Fibroblast of skin of left quadriceps (primary cell): Measurements from ENCODE around the gene DCXR.

Experiments used
- DNase-seq, 2 experiments: peaks; one replicate each; pipeline ENCODE4 v3.0.0-alpha.2; 2013; ENCODE audit warnings: low read depth in 2 of 2

The DCXR gene

GRCh38 chr17:82055023-82055964 lies 17.8 kb upstream of the DCXR start:
- no peak for DNase-seq

GRCh38 chr17:82054351-82055022 lies 17.0 kb upstream of the DCXR start:
- no peak for DNase-seq

- no peak for DNase-seq
Measured at GRCh38 chr17:82053556-82054263, 16.2 kb upstream of the DCXR start.

DNA sequence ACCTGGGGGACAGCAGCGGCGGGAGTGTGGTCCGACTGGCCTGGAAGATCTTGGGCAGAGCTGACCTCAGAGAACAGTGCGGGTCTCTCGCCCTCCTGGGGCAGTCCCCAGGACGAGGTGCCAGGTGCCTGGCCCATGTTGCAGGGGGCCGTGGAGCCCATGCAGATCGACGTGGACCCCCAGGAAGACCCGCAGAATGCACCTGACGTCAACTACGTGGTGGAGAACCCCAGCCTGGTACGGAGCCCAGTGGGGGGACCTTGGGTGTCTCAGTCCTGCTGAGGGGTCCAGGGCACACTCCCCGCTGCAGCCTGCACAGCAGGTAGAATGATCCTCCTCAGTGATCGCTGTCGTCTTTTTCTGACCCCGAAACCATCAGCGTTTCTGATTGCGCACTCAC lies 15.6 kb upstream of the DCXR start:
- DNase-seq, result no peak

DNA sequence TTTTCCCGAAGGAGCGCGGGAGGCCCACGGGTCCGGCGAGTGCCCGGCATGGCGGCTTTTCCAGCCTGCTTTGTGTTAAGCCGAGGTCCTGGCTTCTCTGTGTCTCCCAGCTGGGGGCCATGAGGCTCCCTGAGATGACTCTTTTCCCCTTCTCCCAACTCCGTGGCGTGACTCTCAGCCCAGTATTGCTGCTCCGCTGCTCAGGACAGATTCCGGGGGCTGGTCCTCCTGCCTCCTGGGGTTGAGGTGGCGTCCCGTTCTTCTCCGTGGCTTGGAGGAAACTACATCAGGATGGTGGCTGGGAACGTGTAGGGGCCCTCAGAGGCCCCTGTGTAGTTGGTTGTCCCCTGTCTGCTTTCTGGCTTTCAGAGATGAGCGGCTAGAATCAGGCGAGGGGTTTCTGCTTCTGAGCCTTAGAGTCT lies 15.2 kb upstream of the DCXR start:
- no peak for DNase-seq

GRCh38 chr17:82051776-82052637 lies 14.5 kb upstream of the DCXR start, which contains the start of the genes GPS1 and RFNG:
Gene GPS1 (plus strand): TSS chr17:82051898. CDS start chr17:82051932, 34 bp downstream.
Gene RFNG (minus strand): TSS chr17:82051811. CDS start chr17:82051766, 45 bp downstream.
- no peak for DNase-seq

GRCh38 chr17:82050761-82051641 lies 13.5 kb upstream of the DCXR start:
- DNase-seq, result no peak

- DNase-seq, result no peak
Measured at GRCh38 chr17:82050152-82050760, 12.8 kb upstream of the DCXR start.

DNA sequence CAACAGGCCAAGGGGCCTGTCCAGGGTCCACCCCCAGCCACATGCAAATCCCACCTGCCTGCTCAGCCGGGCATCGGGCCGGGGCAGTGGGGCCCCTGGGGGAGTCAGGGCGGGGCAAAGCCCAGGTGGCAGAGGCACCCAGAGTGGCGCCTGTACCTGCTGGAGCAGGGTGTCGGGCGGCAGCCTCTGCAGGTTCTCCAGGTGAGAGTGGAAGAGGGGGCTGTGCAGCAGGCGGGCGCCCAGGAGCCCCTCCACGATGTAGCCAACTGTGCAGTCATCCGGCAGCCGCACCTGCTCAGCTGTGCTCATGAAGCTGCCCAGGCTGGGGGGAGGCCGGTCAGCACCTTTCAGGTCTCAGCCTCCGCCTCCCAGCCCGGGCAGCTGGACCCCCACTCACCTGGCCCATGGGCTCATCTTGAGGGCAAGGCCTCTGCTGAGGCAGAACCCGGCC lies 12.0 kb upstream of the DCXR start:
- no peak for DNase-seq

GRCh38 chr17:82049106-82049505 lies 11.6 kb upstream of the DCXR start:
- no peak for DNase-seq

DNA sequence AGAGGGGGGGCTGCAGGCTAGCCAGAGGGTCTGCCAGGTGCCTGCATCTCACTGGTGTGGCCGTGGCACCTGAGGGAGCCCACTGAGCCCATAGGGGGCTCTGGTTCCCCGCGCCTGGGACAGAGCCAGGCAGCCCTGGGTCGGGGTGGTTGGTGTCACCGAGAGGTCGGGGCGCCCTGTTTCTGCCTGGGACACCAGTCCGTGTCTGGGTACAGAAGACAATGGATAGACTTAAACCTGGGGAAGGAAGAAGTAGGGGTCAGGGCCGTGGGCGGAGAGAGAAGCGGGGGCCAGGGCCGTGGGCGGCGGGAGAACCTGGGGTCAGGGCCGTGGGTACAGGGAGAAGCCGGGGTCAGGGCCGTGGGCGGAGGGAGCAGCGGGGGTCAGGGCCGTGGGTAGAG lies 11.1 kb upstream of the DCXR start:
- DNase-seq, result no peak

DNA sequence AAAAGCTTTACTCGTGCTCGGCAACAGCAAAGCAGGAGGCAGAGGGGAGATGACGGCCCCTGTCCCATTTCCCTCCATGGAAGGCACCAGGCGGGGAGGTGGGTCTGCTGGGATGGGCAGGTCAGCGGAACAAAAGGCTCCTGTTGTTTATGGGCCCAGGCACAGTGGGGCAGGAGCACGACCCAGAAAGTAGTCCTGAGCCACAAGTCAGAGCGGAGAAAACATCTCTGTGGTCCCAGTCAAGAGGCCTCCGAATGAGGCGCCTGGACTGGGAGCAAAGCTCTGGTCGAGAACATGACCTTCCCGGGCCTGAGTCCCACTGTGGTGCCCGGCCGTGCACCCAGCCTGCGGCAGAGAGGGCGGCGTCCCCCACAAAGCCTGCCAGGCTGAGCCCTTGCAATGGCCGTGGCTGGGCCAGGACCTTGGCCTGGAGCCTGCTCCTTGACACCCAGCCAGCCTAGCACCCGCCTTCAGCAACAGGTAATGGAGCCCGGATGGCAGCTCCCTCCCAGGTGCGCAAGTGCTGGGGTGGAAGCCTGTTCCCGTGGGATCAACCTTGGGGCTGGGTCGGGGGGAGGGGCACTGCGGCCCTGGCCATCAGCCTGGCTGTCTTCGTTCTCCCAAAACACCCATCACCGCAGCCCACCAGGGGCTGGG lies 10.5 kb upstream of the DCXR start:
- no peak for DNase-seq

DNA sequence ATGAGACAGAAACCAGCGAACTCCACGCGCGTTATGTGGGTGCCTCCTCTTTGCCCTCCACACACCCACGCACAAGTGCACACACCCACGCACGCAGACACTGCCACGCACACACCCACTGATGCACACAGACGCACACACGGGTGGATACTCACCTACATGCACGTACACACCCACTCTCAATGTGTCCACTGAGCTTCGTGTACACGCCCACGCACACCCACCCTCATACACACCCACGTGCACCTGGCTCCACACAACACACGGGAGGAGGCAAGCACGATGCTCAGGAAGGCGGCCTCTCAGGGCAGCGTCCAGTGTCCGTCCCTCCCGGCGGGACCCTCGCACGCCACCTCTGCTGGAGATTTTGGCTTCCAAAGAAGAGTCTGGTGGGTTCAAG lies 9.9 kb upstream of the DCXR start:
- DNase-seq, result no peak

GRCh38 chr17:82046903-82047302 lies 9.4 kb upstream of the DCXR start:
- DNase-seq, result no peak

DNA sequence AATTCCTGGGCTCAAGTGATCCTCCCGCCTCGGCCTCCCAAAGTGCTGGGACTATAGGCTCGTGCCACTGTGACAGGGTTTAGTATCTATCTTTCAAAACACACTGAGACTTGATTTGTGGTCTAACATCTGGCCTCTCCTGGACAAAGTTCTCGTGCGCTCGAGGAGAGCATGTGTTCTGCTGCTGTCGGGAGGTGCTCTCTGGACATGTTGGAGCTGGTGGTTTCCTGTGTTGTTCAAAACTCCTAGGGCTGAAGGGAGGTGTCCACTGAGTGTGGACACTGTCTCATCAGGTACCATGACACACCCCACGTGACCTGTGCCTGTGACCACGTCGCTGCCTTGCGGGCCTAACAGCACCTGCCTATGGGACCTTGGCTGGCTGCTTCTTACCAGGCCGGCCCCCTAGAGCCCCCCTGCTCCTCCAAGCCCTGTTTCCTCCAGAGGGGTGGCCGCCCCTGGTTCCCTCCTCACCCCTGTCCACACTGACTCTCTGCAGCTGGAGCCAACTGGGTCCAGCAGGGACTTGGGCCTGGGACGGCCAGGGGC lies 8.5 kb upstream of the DCXR start:
- no peak for DNase-seq

DNA sequence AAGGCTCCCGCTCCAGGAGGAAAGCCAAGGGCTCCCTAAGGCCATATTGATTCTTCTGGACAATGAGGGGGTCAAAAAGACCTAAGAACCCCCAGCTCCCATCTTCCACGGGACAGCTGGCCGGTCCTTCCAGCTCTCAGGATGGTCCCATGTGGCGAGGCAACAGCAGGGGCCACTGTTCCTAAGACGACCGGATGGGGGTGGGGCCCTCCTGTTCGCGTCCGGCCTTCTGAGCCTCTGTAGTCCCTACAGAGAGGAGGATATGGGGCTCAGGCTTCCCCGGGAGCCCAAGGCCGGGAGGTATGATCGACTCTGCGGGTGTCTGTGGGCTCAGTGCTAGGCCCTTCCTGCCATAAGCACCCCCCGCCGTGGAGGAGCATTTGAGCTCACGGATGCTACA lies 6.0 kb upstream of the DCXR start:
- no peak for DNase-seq

DNA sequence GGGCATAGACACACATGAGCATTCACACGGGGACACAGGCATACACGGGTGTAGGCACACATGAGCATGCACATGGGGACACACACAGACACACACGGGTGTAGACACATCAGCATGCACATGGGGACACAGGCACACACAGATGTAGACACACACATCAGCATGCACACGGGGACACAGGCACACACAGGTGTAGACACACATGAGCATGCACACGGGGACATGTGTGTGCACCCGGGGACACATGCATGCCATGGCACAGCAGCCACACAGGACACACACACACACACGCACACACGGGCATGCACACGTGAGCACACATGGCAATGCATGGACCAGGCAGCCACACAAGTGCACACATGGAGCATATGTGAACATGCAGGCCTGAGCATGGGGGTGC lies 5.2 kb upstream of the DCXR start:
- DNase-seq, result no peak

DNA sequence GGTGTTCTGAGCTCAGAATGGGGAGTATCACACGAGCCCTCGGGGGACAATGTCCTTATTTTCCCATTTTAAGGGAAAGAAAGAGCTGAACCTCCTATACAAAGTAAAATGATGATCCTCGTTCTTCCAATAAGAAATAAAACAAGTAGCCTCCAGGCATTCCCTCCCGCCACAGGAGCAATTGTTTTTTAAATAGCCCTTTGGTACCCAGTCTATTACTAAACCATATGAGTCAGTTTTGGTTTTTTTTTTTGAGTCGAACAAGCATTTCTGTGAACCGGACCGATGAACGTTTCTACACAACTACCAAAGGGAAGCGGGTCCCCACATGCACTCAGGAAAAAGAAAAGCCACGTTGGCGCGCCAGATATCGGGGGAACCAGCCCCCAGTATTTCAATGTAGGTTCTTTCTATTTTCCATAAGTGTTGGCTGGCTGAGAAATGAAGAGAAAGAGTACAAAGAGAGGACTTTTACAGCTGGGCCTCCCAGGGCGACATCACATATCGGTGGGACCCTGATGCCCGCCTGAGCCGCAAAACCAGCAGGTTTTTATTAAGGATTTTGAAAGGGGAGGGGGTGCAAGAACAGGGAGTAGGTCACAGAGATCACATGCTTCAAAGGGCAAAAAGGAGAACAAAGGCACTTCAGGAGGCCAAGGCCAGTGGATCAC lies 3.8 kb upstream of the DCXR start:
- DNase-seq, result no peak
